C4-2B (cell line): ENCODE data around the gene EID1.

Experiments used
- H3K27ac ChIP-seq: fragments of 450-650 bp; 2 replicates; pipeline ENCODE4 v1.5.1; 2017
- ZFX ChIP-seq: fragments of 450-650 bp; IDR thresholded peaks from 2 replicates; pipeline ENCODE4 v1.6.1; 2017
- TF ChIP-seq, protein P1 (sequence below): fragments of 450-650 bp; conservative IDR thresholded peaks from 2 replicates; pipeline ENCODE4 v1.5.1; 2017; ENCODE audit warnings: mild to moderate bottlenecking

EID1 gene

DNA sequence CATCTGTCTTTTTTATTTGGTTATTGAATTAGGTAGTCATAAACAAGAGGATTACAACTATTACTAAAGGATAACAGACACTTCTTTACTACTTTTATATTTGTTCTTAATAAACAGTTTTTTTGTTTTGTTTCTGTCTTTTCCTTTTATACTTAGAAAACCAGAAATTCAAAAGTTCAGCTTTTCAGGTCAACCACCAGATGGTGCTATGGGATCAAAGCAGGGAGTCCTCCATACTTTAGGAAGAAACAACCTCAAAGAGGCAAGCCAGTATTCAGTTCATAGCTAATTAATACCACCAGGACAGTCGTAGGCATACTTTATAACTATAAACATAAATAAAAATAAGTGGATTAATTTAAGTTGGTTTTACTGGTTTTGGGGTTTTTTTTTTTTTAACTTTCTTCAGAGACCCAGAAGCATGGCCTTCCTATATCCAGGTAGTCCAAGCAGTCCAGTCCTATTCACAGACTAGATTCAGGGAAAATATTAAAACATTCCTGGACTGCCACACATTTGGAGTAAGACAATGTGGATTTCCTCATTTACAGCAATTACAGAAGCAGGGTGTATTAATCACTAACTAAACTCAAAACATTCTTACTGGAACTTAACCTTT is 16.0 kb upstream of the EID1 start:
- no peak overlapping the region for H3K27ac ChIP-seq
- TF ChIP-seq ZFX: no peak
- TF ChIP-seq, protein P1, sequence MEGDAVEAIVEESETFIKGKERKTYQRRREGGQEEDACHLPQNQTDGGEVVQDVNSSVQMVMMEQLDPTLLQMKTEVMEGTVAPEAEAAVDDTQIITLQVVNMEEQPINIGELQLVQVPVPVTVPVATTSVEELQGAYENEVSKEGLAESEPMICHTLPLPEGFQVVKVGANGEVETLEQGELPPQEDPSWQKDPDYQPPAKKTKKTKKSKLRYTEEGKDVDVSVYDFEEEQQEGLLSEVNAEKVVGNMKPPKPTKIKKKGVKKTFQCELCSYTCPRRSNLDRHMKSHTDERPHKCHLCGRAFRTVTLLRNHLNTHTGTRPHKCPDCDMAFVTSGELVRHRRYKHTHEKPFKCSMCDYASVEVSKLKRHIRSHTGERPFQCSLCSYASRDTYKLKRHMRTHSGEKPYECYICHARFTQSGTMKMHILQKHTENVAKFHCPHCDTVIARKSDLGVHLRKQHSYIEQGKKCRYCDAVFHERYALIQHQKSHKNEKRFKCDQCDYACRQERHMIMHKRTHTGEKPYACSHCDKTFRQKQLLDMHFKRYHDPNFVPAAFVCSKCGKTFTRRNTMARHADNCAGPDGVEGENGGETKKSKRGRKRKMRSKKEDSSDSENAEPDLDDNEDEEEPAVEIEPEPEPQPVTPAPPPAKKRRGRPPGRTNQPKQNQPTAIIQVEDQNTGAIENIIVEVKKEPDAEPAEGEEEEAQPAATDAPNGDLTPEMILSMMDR: peak; percentile 97

DNA sequence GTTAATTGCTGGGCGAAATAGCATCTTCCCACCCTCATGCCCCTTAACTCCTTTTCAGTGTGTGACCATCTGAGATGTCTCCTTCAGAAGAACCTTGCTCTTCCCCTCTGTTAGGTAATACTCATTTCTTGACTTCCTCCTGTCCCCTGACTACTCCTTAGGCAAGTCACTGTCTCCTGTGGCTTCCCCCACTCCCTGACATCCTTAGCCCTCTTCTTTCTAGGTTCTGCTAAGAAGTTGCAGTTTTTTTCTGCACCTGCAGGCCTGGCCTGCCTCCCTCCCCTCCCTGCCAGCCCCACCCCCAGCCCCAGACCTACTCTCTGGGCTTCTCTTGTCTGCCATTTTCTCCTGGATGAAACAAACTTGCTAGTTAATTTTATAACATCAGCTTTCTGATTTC is 15.2 kb upstream of the EID1 start:
- H3K27ac ChIP-seq: no peak overlapping the region
- TF ChIP-seq, protein P1: no peak
- no peak for TF ChIP-seq ZFX

DNA sequence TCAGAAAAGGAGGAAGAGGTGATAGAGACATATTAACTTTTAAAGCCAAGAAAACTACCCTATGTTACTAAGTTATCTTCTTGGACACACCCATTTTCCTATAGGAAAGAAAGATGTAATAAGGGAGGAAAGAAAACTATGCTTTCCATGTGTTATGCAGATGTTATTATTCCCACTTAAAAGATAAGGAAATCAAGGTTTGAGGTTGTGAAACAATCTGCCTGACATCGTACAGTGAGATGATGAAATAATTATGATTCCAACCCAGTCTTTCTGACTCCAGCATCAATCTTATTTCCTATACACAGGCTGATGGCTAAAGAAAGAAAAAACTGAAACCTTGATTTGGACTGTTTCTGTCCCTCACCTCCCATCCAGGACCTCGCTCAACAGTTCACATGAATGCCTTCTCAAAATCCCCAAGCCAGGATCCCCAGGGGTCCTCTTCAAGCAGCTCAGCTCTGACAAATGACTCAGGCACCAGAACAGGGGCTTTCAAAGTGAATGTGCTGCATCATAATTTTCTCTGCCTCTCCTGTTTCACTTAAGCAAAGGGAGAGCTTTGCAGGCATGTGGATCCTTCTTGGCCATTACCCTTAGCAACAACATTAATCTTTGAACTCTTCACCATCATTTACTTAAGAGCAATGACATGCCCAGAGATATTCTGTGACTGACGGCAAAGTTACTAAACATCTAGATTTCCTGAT is 12.4 kb upstream of the EID1 start:
- no peak overlapping the region for H3K27ac ChIP-seq
- TF ChIP-seq ZFX: no peak
- TF ChIP-seq, protein P1: no peak

DNA sequence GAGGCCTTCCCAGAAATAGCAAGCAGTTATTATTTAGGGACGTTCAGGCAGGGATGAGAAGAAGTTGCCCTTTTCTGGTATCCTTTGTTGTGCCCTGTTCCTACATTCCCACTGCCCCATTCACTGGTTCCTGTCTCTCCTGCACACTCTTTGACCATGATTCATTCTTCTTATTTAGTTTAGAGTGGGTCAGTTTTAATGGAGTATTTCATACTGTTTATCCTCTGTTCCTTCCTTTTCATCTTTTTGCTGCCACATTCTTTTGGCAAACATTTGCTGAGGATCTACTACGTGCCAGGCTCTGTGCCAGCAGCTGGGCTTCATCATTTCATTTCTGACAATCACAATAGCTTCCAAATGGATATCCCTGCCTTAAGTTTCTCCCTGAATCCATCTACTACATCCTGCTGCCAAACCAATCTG is 11.8 kb upstream of the EID1 start:
- TF ChIP-seq ZFX: no peak
- TF ChIP-seq, protein P1: no peak
- H3K27ac ChIP-seq: no peak overlapping the region

DNA sequence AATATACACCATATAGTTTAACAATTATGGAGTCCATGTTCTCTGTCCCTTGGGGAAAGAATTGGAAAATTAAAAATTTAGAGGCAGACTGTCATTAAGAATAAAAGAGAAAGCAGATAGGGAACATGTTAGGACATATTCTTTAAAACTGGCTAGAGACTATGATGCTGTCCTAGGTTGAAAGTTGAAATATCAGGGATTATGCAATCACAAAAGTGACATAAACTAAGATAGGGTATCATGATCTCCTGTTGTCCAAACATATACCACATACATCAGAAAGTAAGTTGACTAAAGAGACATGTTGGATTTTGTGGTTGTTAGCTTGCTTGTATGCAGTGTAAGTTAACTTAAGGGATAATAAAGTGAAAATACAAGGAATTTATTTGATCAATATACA is 9.9 kb upstream of the EID1 start:
- H3K27ac ChIP-seq: no peak overlapping the region
- TF ChIP-seq, protein P1: no peak
- TF ChIP-seq ZFX: no peak

DNA sequence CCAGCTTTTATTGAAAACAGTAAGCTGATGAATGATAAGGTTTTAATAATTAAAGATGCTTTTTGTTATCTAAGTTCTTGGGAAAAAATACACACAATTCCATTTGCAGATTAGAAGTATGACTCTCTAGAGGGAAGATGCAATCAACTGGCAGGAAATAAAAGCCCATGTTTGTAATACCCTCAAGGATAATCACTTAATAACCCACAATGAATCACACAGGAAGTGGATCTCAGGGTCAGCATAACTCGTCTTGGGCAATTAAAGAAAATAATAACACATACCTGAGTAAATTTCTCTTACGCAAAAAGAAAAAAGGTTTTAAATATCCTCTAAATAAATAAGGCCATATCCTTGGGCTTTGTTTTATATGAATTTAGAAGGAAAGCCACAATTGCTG is 9.4 kb upstream of the EID1 start:
- no peak overlapping the region for H3K27ac ChIP-seq
- no peak for TF ChIP-seq ZFX
- TF ChIP-seq, protein P1: no peak

DNA sequence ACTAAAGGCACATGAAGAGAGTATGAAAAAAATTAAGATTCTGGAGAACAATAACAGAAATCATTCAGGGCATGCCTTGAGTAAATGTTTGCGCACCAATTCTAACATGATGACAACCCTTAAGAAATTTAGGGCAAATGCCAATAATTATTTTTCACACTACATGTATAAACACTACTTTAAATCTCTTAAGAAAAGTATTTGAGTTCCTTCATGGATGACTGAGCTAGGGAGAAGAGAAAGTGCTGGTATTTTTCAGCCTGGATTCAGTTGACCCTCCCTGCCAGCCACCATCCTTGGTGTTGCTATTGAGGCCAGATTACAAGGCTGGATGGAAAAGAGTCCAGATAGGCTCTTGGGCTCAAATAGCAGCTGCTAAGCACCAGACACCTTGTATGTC is 8.0 kb upstream of the EID1 start:
- TF ChIP-seq ZFX: no peak
- TF ChIP-seq, protein P1: no peak
- no peak overlapping the region for H3K27ac ChIP-seq
